Right lobe of liver (tissue), 4 donors: ENCODE measurements around the gene ETF1.

ENCODE experiments used
- POLR2A ChIP-seq: fragments of 450-650 bp; IDR thresholded peaks from one replicate; pipeline ENCODE4 v1.6.1; 2017; ENCODE audit warnings: antibody characterized with exemption, mild to moderate bottlenecking
- TF ChIP-seq, protein P1 (sequence below), 4 donors: fragments of 200-600 bp in 3 of 4; fragments of 450-650 bp in 1 of 4; IDR thresholded peaks; one replicate each; pipeline versions ENCODE4 v1.5.1 to v1.8.0; 2016 to 2022; ENCODE audit warnings: antibody characterized with exemption in 4 of 4, mild to moderate bottlenecking in 2 of 4
- donor health status: DM: no; HTN: no; CAD: no.
- donor health status: DM: no; HTN: no; CAD: no.
- donor health status: DM: no; HTN: yes; CAD: no.

DNA sequence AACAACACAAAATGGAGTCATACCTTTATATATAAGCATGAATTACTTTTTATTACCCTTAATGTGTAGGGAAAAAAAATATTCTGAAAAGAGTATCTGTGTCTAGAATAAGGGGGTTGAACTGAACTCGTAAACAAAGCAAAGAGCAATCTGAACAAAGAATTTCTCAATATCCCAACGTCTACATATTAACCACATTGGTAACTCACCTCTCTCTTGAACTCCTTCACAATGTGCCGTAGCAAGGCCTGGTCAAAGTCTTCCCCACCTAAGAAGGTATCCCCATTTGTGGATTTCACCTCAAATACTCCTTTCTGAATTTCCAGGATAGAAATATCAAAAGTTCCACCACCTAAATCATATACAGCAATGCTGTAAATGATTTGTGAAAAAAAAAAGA is 23.8 kb upstream of the ETF1 start:
- no peak for TF ChIP-seq POLR2A
- TF ChIP-seq, protein P1, sequence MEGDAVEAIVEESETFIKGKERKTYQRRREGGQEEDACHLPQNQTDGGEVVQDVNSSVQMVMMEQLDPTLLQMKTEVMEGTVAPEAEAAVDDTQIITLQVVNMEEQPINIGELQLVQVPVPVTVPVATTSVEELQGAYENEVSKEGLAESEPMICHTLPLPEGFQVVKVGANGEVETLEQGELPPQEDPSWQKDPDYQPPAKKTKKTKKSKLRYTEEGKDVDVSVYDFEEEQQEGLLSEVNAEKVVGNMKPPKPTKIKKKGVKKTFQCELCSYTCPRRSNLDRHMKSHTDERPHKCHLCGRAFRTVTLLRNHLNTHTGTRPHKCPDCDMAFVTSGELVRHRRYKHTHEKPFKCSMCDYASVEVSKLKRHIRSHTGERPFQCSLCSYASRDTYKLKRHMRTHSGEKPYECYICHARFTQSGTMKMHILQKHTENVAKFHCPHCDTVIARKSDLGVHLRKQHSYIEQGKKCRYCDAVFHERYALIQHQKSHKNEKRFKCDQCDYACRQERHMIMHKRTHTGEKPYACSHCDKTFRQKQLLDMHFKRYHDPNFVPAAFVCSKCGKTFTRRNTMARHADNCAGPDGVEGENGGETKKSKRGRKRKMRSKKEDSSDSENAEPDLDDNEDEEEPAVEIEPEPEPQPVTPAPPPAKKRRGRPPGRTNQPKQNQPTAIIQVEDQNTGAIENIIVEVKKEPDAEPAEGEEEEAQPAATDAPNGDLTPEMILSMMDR (IDR thresholded peaks at IDR 0.05): no peak
